Naive B cell (primary cell): ENCODE measurements around the gene CLRN2. TPM values are rescaled to one million over a fixed set of nuclear protein-coding genes. Genes with fewer than 3 reads are reported as not detected.
"Not testable (repeated sequence)": the region's sequence is repeated elsewhere in the genome, so short reads cannot be mapped to it uniquely, and the experiment has no call there.

Experiments
- ATAC-seq, 2 donors: fragments of 150-1000 bp; cut with Tn5 transposase; 2 replicates each; pipeline ENCODE4 v1.10.0; 2021; ENCODE audit warnings: low read depth in 2 of 2, mild to moderate bottlenecking in 2 of 2, moderate library complexity in 2 of 2
- DNase-seq: peaks from one replicate; pipeline ENCODE4 v3.0.0; 2022
- H3K27ac Mint-ChIP-seq, 6 donors: one replicate each; pipeline ENCODE4 v1.8.0; 2020 to 2022; ENCODE audit warnings: mild to moderate bottlenecking in 6 of 6, mixed read lengths in 6 of 6, moderate library complexity in 5 of 6, inconsistent platforms in 2 of 6
- H3K27me3 Mint-ChIP-seq, 3 donors: one replicate each; pipeline ENCODE4 v1.8.0; 2021 to 2022; ENCODE audit warnings: mixed read lengths in 3 of 3, mild to moderate bottlenecking in 1 of 3
- H3K36me3 Mint-ChIP-seq, 2 donors: one replicate each; pipeline ENCODE4 v1.8.0; 2020 to 2022; ENCODE audit warnings: mixed read lengths in 2 of 2, inconsistent platforms in 1 of 2, mild to moderate bottlenecking in 1 of 2
- H3K4me1 Mint-ChIP-seq, 3 donors: one replicate each; pipeline ENCODE4 v1.8.0; 2020 to 2022; ENCODE audit warnings: mixed read lengths in 3 of 3, inconsistent platforms in 1 of 3, mild to moderate bottlenecking in 1 of 3, moderate library complexity in 1 of 3
- H3K4me3 Mint-ChIP-seq, 8 donors: one replicate each; pipeline ENCODE4 v1.8.0; 2020 to 2022; ENCODE audit warnings: mild to moderate bottlenecking in 8 of 8, mixed read lengths in 8 of 8, moderate library complexity in 8 of 8, inconsistent platforms in 2 of 8
- H3K9me3 Mint-ChIP-seq, 7 donors: one replicate each; pipeline ENCODE4 v1.8.0; 2020 to 2022; ENCODE audit warnings: mixed read lengths in 7 of 7, mild to moderate bottlenecking in 5 of 7, inconsistent platforms in 2 of 7, moderate library complexity in 1 of 7
- polyA plus RNA-seq, 6 donors: library from polyadenylated mRNA; unstranded; fragments of 300-500 nt; fragmentation: Illumina TruSeq; gene quantifications; one replicate each; pipeline ENCODE4 v1.2.3, GENCODE V29; 2021; ENCODE audit warnings: low read depth in 6 of 6

CLRN2 gene
- polyA plus RNA-seq, 6 donors from 2014 or later: not detected

GRCh38 chr4:17535242-17535641 is 20.3 kb downstream of the CLRN2 start:
- Mint-ChIP-seq H3K27ac (no peak overlapping the region), H3K9me3 (no peaks in the 10 kb centered on the region), H3K36me3 (no peaks in the 10 kb centered on the region), H3K27me3 (peaks cover 11 to 22% (median 13%) of the 10 kb centered on the region in 3 donors), H3K4me3 (no peak overlapping the region), H3K4me1 (no peaks in the 10 kb centered on the region)
- DNase-seq (no peak), ATAC-seq (no peak)

- DNase-seq (no peak), ATAC-seq (no peak)
- Mint-ChIP-seq H3K4me3 (no peak overlapping the region), H3K27me3 (peaks cover 10 to 24% (median 12%) of the 10 kb centered on the region in 3 donors), H3K27ac (no peak overlapping the region), H3K36me3 (no peaks in the 10 kb centered on the region), H3K4me1 (no peaks in the 10 kb centered on the region), H3K9me3 (no peaks in the 10 kb centered on the region)
Measured at GRCh38 chr4:17535906-17536305, 20.9 kb downstream of the CLRN2 start.

GRCh38 chr4:17537060-17537459 is 22.1 kb downstream of the CLRN2 start:
- ATAC-seq: not testable (repeated sequence)
- peak overlapping the region in 2 of 6 donors; percentile 49 to 65 for H3K27ac Mint-ChIP-seq

GRCh38 chr4:17544205-17544604 is 29.2 kb downstream of the CLRN2 start:
- Mint-ChIP-seq H3K27ac (no peak overlapping the region), H3K4me3 (no peak overlapping the region), H3K9me3 (no peaks in the 10 kb centered on the region), H3K27me3 (peaks cover 9 to 33% (median 25%) of the 10 kb centered on the region in 3 donors), H3K4me1 (peaks cover 0 to 3% (median 1%) of the 10 kb centered on the region in 3 donors), H3K36me3 (no peaks in the 10 kb centered on the region)
- DNase-seq (no peak), ATAC-seq (no peak)

More at GRCh38 chr4:17537060-17537459, 22.1 kb downstream of the CLRN2 start:
- not testable (repeated sequence) for H3K36me3 Mint-ChIP-seq, H3K9me3 Mint-ChIP-seq, H3K4me3 Mint-ChIP-seq, H3K4me1 Mint-ChIP-seq, DNase-seq
- H3K27me3 Mint-ChIP-seq: peaks cover 8 to 18% (median 15%) of the 10 kb centered on the region in 3 donors

- Mint-ChIP-seq H3K36me3 (no peaks in the 10 kb centered on the region), H3K27ac (peak overlapping the region in 1 of 6 donors; percentile 20)
- ATAC-seq: no peak
Measured at GRCh38 chr4:17544831-17545234, 29.9 kb downstream of the CLRN2 start.

GRCh38 chr4:17545374-17546140 is 30.6 kb downstream of the CLRN2 start:
- Mint-ChIP-seq H3K27me3 (peaks cover 5 to 31% (median 16%) of the 10 kb centered on the region in 3 donors), H3K36me3 (no peaks in the 10 kb centered on the region), H3K9me3 (no peaks in the 10 kb centered on the region), H3K4me1 (peaks cover 0 to 8% (median 4%) of the 10 kb centered on the region in 3 donors), H3K27ac (peak overlapping the region in 1 of 6 donors; percentile 42), H3K4me3 (no peak overlapping the region)
- no peak for DNase-seq
- ATAC-seq: no peak

More at GRCh38 chr4:17544831-17545234, 29.9 kb downstream of the CLRN2 start:
- Mint-ChIP-seq H3K4me1 (peaks cover 0 to 8% (median 4%) of the 10 kb centered on the region in 3 donors), H3K9me3 (no peaks in the 10 kb centered on the region), H3K27me3 (peaks cover 9 to 33% (median 24%) of the 10 kb centered on the region in 3 donors), H3K4me3 (no peak overlapping the region)
- no peak for DNase-seq

- H3K36me3 Mint-ChIP-seq: no peaks in the 10 kb centered on the region
- ATAC-seq (no peak), DNase-seq (no peak)
- peaks cover 0 to 8% (median 4%) of the 10 kb centered on the region in 3 donors for H3K4me1 Mint-ChIP-seq
- peak overlapping the region in 1 of 6 donors; percentile 81 for H3K27ac Mint-ChIP-seq
- no peaks in the 10 kb centered on the region for H3K9me3 Mint-ChIP-seq
- peaks cover 5 to 36% (median 16%) of the 10 kb centered on the region in 3 donors for H3K27me3 Mint-ChIP-seq
- H3K4me3 Mint-ChIP-seq: no peak overlapping the region
Measured at GRCh38 chr4:17546222-17546621, 31.3 kb downstream of the CLRN2 start.

GRCh38 chr4:17546678-17547077 is 31.7 kb downstream of the CLRN2 start:
- Mint-ChIP-seq H3K27ac (peak overlapping the region in 1 of 6 donors; percentile 82), H3K4me3 (no peak overlapping the region), H3K9me3 (no peaks in the 10 kb centered on the region), H3K4me1 (peaks cover 0 to 8% (median 4%) of the 10 kb centered on the region in 3 donors), H3K27me3 (peaks cover 5 to 36% (median 16%) of the 10 kb centered on the region in 3 donors), H3K36me3 (no peaks in the 10 kb centered on the region)
- DNase-seq (no peak), ATAC-seq (no peak)

- ATAC-seq (no peak), DNase-seq (no peak)
- H3K27ac Mint-ChIP-seq: peak overlapping the region in 1 of 6 donors; percentile 60
- H3K27me3 Mint-ChIP-seq: peaks cover 12 to 32% (median 20%) of the 10 kb centered on the region in 3 donors
- H3K36me3 Mint-ChIP-seq: no peaks in the 10 kb centered on the region
- peaks cover 0 to 8% (median 4%) of the 10 kb centered on the region in 3 donors for H3K4me1 Mint-ChIP-seq
- H3K4me3 Mint-ChIP-seq: peak overlapping the region in 2 of 8 donors; percentile 9 to 68
- H3K9me3 Mint-ChIP-seq: no peaks in the 10 kb centered on the region
Measured at GRCh38 chr4:17550549-17550948, 35.6 kb downstream of the CLRN2 start.

GRCh38 chr4:17552427-17552826 is 37.5 kb downstream of the CLRN2 start:
- Mint-ChIP-seq H3K27me3 (peaks cover 15 to 37% (median 20%) of the 10 kb centered on the region in 3 donors), H3K27ac (no peak overlapping the region), H3K36me3 (no peaks in the 10 kb centered on the region), H3K4me3 (no peak overlapping the region), H3K9me3 (no peaks in the 10 kb centered on the region), H3K4me1 (peaks cover 0 to 8% (median 4%) of the 10 kb centered on the region in 3 donors)
- ATAC-seq (no peak), DNase-seq (no peak)

- no peak overlapping the region for H3K4me3 Mint-ChIP-seq
- DNase-seq: no peak
- peaks cover 0 to under 1% (median 0%) of the 10 kb centered on the region in 3 donors for H3K4me1 Mint-ChIP-seq
Measured at GRCh38 chr4:17554568-17554967, 39.6 kb downstream of the CLRN2 start.

GRCh38 chr4:17556498-17556897 is 41.5 kb downstream of the CLRN2 start:
- Mint-ChIP-seq H3K4me3 (no peak overlapping the region), H3K9me3 (no peaks in the 10 kb centered on the region), H3K27ac (peak overlapping the region in 1 of 6 donors; percentile 29), H3K4me1 (no peaks in the 10 kb centered on the region), H3K27me3 (peaks cover 20 to 30% (median 20%) of the 10 kb centered on the region in 3 donors), H3K36me3 (no peaks in the 10 kb centered on the region)
- DNase-seq: no peak
- no peak for ATAC-seq

More at GRCh38 chr4:17554568-17554967, 39.6 kb downstream of the CLRN2 start:
- no peak for ATAC-seq
- H3K27me3 Mint-ChIP-seq: peaks cover 18 to 37% (median 20%) of the 10 kb centered on the region in 3 donors
- H3K36me3 Mint-ChIP-seq: no peaks in the 10 kb centered on the region
- H3K9me3 Mint-ChIP-seq: no peaks in the 10 kb centered on the region
- no peak overlapping the region for H3K27ac Mint-ChIP-seq

GRCh38 chr4:17557880-17558279 is 42.9 kb downstream of the CLRN2 start:
- Mint-ChIP-seq H3K27me3 (peaks cover 16 to 33% (median 20%) of the 10 kb centered on the region in 3 donors), H3K9me3 (no peaks in the 10 kb centered on the region), H3K27ac (peak overlapping the region in 1 of 6 donors; percentile 62), H3K36me3 (no peaks in the 10 kb centered on the region), H3K4me1 (no peaks in the 10 kb centered on the region), H3K4me3 (no peak overlapping the region)
- ATAC-seq (no peak), DNase-seq (no peak)
